ENCODE data around the gene ROR2.

DNA sequence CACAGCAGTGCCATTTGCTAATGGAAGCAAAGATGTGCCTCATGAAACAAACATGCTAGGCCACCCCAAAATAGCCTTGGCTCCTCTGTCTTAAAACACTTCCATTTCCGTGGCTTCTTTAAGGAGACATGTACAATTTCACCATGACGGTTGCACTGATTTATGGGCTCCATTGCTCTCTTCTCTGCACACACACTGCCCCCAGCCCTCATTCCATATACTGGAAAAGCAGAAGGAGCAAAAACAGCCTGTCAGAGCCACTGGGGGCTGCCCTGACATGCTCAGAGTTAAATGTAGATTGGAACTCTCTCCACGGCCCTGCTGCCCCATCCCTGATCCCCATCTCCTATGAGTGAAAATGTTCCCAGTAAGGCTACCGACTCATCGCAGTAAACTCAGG is 114.8 kb downstream of the ROR2 start:
- TF ChIP-seq RAD21 (IDR thresholded peaks at IDR 0.05; ENCODE audit: low read depth) (no peak), REST (IDR thresholded peaks at IDR 0.05; ENCODE audit: low read depth) (no peak), EP300 (IDR thresholded peaks at IDR 0.05; ENCODE audit: borderline replicate concordance) (no peak), ZBTB7A (IDR thresholded peaks at IDR 0.05; ENCODE audit: low read depth) (no peak), TEAD4 (IDR thresholded peaks at IDR 0.05) (no peak), FOXM1 (IDR thresholded peaks at IDR 0.05; ENCODE audit: borderline replicate concordance, low read depth) (no peak), TAF1 (IDR thresholded peaks at IDR 0.05; ENCODE audit: low read depth) (no peak), EGR1 (IDR thresholded peaks at IDR 0.05) (no peak), NFIC (IDR thresholded peaks at IDR 0.05) (no peak), YY1 (IDR thresholded peaks at IDR 0.05; ENCODE audit: low read depth) (no peak), CEBPB (IDR thresholded peaks at IDR 0.05) (no peak)
- TF ChIP-seq, protein P1, sequence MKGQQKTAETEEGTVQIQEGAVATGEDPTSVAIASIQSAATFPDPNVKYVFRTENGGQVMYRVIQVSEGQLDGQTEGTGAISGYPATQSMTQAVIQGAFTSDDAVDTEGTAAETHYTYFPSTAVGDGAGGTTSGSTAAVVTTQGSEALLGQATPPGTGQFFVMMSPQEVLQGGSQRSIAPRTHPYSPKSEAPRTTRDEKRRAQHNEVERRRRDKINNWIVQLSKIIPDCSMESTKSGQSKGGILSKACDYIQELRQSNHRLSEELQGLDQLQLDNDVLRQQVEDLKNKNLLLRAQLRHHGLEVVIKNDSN (IDR thresholded peaks at IDR 0.05) = no peak
- TF ChIP-seq, protein P2, sequence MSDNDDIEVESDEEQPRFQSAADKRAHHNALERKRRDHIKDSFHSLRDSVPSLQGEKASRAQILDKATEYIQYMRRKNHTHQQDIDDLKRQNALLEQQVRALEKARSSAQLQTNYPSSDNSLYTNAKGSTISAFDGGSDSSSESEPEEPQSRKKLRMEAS (IDR thresholded peaks at IDR 0.05) = no peak

Data from Ishikawa (cell line).